ENCODE data around the gene CDC42EP5.

CDC42EP5 gene

GRCh38 chr19:54427586-54427985 lies 45.5 kb downstream of the CDC42EP5 start:
- no peak overlapping the region for H3K4me3 ChIP-seq (ENCODE audit: low read length)
- H3K4me1 ChIP-seq (ENCODE audit: control insufficient read depth, insufficient read depth, low read length) = no peaks in the 10 kb centered on the region
- H3K9me3 ChIP-seq (replicated peaks; ENCODE audit: low read length) = no peaks in the 10 kb centered on the region
- peaks cover 21% of the 10 kb centered on the region for H3K27me3 ChIP-seq (ENCODE audit: control insufficient read depth, insufficient read depth, low read length)
- no peak overlapping the region for H3K9ac ChIP-seq (ENCODE audit: low read depth, low read length)
- H3K4me2 ChIP-seq (ENCODE audit: low read length) = no peak overlapping the region
- H3K36me3 ChIP-seq (ENCODE audit: insufficient read depth, low read length) = no peaks in the 10 kb centered on the region

GRCh38 chr19:54426291-54426931 lies 46.7 kb downstream of the CDC42EP5 start:
- no peaks in the 10 kb centered on the region for H3K9me3 ChIP-seq (replicated peaks; ENCODE audit: low read length)
- no peak overlapping the region for H3K9ac ChIP-seq (ENCODE audit: low read depth, low read length)
- no peak overlapping the region for H3K4me3 ChIP-seq (ENCODE audit: low read length)
- H3K36me3 ChIP-seq (ENCODE audit: insufficient read depth, low read length) = no peaks in the 10 kb centered on the region
- H3K27me3 ChIP-seq (ENCODE audit: control insufficient read depth, insufficient read depth, low read length) = peaks cover 26% of the 10 kb centered on the region
- H3K4me2 ChIP-seq (ENCODE audit: low read length) = no peak overlapping the region
- H3K4me1 ChIP-seq (ENCODE audit: control insufficient read depth, insufficient read depth, low read length) = no peaks in the 10 kb centered on the region

GRCh38 chr19:54425382-54425723 lies 47.7 kb downstream of the CDC42EP5 start:
- no peak overlapping the region for H3K9ac ChIP-seq (ENCODE audit: low read depth, low read length)
- H3K4me3 ChIP-seq (ENCODE audit: low read length) = no peak overlapping the region
- H3K27me3 ChIP-seq (ENCODE audit: control insufficient read depth, insufficient read depth, low read length) = peaks cover 33% of the 10 kb centered on the region
- H3K4me2 ChIP-seq (ENCODE audit: low read length) = no peak overlapping the region
- H3K9me3 ChIP-seq (replicated peaks; ENCODE audit: low read length) = no peaks in the 10 kb centered on the region
- H3K36me3 ChIP-seq (ENCODE audit: insufficient read depth, low read length) = no peaks in the 10 kb centered on the region
- H3K4me1 ChIP-seq (ENCODE audit: control insufficient read depth, insufficient read depth, low read length) = no peaks in the 10 kb centered on the region

GRCh38 chr19:54424660-54425381 lies 48.3 kb downstream of the CDC42EP5 start:
- H3K27me3 ChIP-seq (ENCODE audit: control insufficient read depth, insufficient read depth, low read length) = peaks cover 32% of the 10 kb centered on the region
- H3K4me3 ChIP-seq (ENCODE audit: low read length) = no peak overlapping the region
- no peaks in the 10 kb centered on the region for H3K36me3 ChIP-seq (ENCODE audit: insufficient read depth, low read length)
- H3K4me2 ChIP-seq (ENCODE audit: low read length) = no peak overlapping the region
- no peak overlapping the region for H3K9ac ChIP-seq (ENCODE audit: low read depth, low read length)
- H3K9me3 ChIP-seq (replicated peaks; ENCODE audit: low read length) = no peaks in the 10 kb centered on the region
- H3K4me1 ChIP-seq (ENCODE audit: control insufficient read depth, insufficient read depth, low read length) = no peaks in the 10 kb centered on the region

- peaks cover 32% of the 10 kb centered on the region for H3K27me3 ChIP-seq (ENCODE audit: control insufficient read depth, insufficient read depth, low read length)
- no peaks in the 10 kb centered on the region for H3K9me3 ChIP-seq (replicated peaks; ENCODE audit: low read length)
- no peaks in the 10 kb centered on the region for H3K4me1 ChIP-seq (ENCODE audit: control insufficient read depth, insufficient read depth, low read length)
- no peak overlapping the region for H3K4me3 ChIP-seq (ENCODE audit: low read length)
- no peaks in the 10 kb centered on the region for H3K36me3 ChIP-seq (ENCODE audit: insufficient read depth, low read length)
- H3K9ac ChIP-seq (ENCODE audit: low read depth, low read length) = no peak overlapping the region
- no peak overlapping the region for H3K4me2 ChIP-seq (ENCODE audit: low read length)
Observed at GRCh38 chr19:54424201-54424600, 48.9 kb downstream of the CDC42EP5 start.

- Histone ChIP-seq H3K9me3 (replicated peaks; ENCODE audit: low read length) (no peaks in the 10 kb centered on the region), H3K4me2 (ENCODE audit: low read length) (no peak overlapping the region), H3K27me3 (ENCODE audit: control insufficient read depth, insufficient read depth, low read length) (peaks cover 32% of the 10 kb centered on the region), H3K9ac (ENCODE audit: low read depth, low read length) (no peak overlapping the region), H3K4me1 (ENCODE audit: control insufficient read depth, insufficient read depth, low read length) (no peaks in the 10 kb centered on the region), H3K36me3 (ENCODE audit: insufficient read depth, low read length) (no peaks in the 10 kb centered on the region), H3K4me3 (ENCODE audit: low read length) (no peak overlapping the region)
Observed at GRCh38 chr19:54422136-54422535, 51.0 kb downstream of the CDC42EP5 start.

GRCh38 chr19:54421521-54421920 lies 51.6 kb downstream of the CDC42EP5 start:
- Histone ChIP-seq H3K4me2 (ENCODE audit: low read length) (no peak overlapping the region), H3K4me3 (ENCODE audit: low read length) (no peak overlapping the region), H3K9me3 (replicated peaks; ENCODE audit: low read length) (no peaks in the 10 kb centered on the region), H3K4me1 (ENCODE audit: control insufficient read depth, insufficient read depth, low read length) (no peaks in the 10 kb centered on the region), H3K27me3 (ENCODE audit: control insufficient read depth, insufficient read depth, low read length) (peaks cover 36% of the 10 kb centered on the region), H3K36me3 (ENCODE audit: insufficient read depth, low read length) (no peaks in the 10 kb centered on the region), H3K9ac (ENCODE audit: low read depth, low read length) (no peak overlapping the region)

GRCh38 chr19:54421169-54421516 lies 52.0 kb downstream of the CDC42EP5 start:
- no peak overlapping the region for H3K4me2 ChIP-seq (ENCODE audit: low read length)
- H3K36me3 ChIP-seq (ENCODE audit: insufficient read depth, low read length) = no peaks in the 10 kb centered on the region
- no peak overlapping the region for H3K4me3 ChIP-seq (ENCODE audit: low read length)
- H3K9ac ChIP-seq (ENCODE audit: low read depth, low read length) = no peak overlapping the region
- H3K4me1 ChIP-seq (ENCODE audit: control insufficient read depth, insufficient read depth, low read length) = no peaks in the 10 kb centered on the region
- peaks cover 40% of the 10 kb centered on the region for H3K27me3 ChIP-seq (ENCODE audit: control insufficient read depth, insufficient read depth, low read length)
- no peaks in the 10 kb centered on the region for H3K9me3 ChIP-seq (replicated peaks; ENCODE audit: low read length)

- Histone ChIP-seq H3K9ac (ENCODE audit: low read depth, low read length) (no peak overlapping the region), H3K9me3 (replicated peaks; ENCODE audit: low read length) (no peaks in the 10 kb centered on the region), H3K4me3 (ENCODE audit: low read length) (no peak overlapping the region), H3K4me1 (ENCODE audit: control insufficient read depth, insufficient read depth, low read length) (no peaks in the 10 kb centered on the region), H3K27me3 (ENCODE audit: control insufficient read depth, insufficient read depth, low read length) (peaks cover 46% of the 10 kb centered on the region), H3K4me2 (ENCODE audit: low read length) (no peak overlapping the region), H3K36me3 (ENCODE audit: insufficient read depth, low read length) (no peaks in the 10 kb centered on the region)
Observed at GRCh38 chr19:54420383-54421168, 52.5 kb downstream of the CDC42EP5 start.

GRCh38 chr19:54420068-54420382 lies 53.1 kb downstream of the CDC42EP5 start:
- Histone ChIP-seq H3K36me3 (ENCODE audit: insufficient read depth, low read length) (no peaks in the 10 kb centered on the region), H3K9me3 (replicated peaks; ENCODE audit: low read length) (no peaks in the 10 kb centered on the region), H3K27me3 (ENCODE audit: control insufficient read depth, insufficient read depth, low read length) (peaks cover 47% of the 10 kb centered on the region), H3K4me1 (ENCODE audit: control insufficient read depth, insufficient read depth, low read length) (no peaks in the 10 kb centered on the region), H3K4me2 (ENCODE audit: low read length) (no peak overlapping the region), H3K4me3 (ENCODE audit: low read length) (no peak overlapping the region), H3K9ac (ENCODE audit: low read depth, low read length) (no peak overlapping the region)

GRCh38 chr19:54418930-54419800 lies 53.9 kb downstream of the CDC42EP5 start:
- Histone ChIP-seq H3K27me3 (ENCODE audit: control insufficient read depth, insufficient read depth, low read length) (peaks cover 52% of the 10 kb centered on the region), H3K4me1 (ENCODE audit: control insufficient read depth, insufficient read depth, low read length) (no peaks in the 10 kb centered on the region), H3K36me3 (ENCODE audit: insufficient read depth, low read length) (no peaks in the 10 kb centered on the region), H3K9me3 (replicated peaks; ENCODE audit: low read length) (no peaks in the 10 kb centered on the region), H3K4me3 (ENCODE audit: low read length) (no peak overlapping the region), H3K9ac (ENCODE audit: low read depth, low read length) (no peak overlapping the region), H3K4me2 (ENCODE audit: low read length) (no peak overlapping the region)
